Measurements from ENCODE around the gene RAMP2.
"Not testable (repeated sequence)": the region's sequence is repeated elsewhere in the genome, so short reads cannot be mapped to it uniquely, and the experiment has no call there.

Gene RAMP2

GRCh38 chr17:42751628-42752027 lies 9.4 kb upstream of the RAMP2 start:
- no peaks in the 10 kb centered on the region for H3K36me3 Mint-ChIP-seq (ENCODE audit: low read depth)
- H3K4me1 Mint-ChIP-seq (ENCODE audit: low read depth) = no peaks in the 10 kb centered on the region
- peaks cover 40% of the 10 kb centered on the region for H3K27me3 Mint-ChIP-seq
- H3K27ac Mint-ChIP-seq = no peak overlapping the region
- no peak for DNase-seq
- no peak overlapping the region for H3K4me3 Mint-ChIP-seq
- H3K9me3 Mint-ChIP-seq = no peaks in the 10 kb centered on the region

- no peak for DNase-seq
- Mint-ChIP-seq H3K4me1 (ENCODE audit: low read depth) (no peaks in the 10 kb centered on the region), H3K4me3 (no peak overlapping the region), H3K27me3 (peaks cover 49% of the 10 kb centered on the region), H3K36me3 (ENCODE audit: low read depth) (no peaks in the 10 kb centered on the region), H3K27ac (no peak overlapping the region), H3K9me3 (no peaks in the 10 kb centered on the region)
These were observed 6.2 kb upstream of the RAMP2 start for GRCh38 chr17:42754782-42755181.

GRCh38 chr17:42759982-42760651 lies 910 bp upstream of the RAMP2 start:
- Mint-ChIP-seq H3K27me3 (peaks cover 58% of the 10 kb centered on the region), H3K4me1 (ENCODE audit: low read depth) (peaks cover 11% of the 10 kb centered on the region), H3K4me3 (peak overlapping the region; percentile 26), H3K9me3 (no peaks in the 10 kb centered on the region), H3K27ac (no peak overlapping the region), H3K36me3 (ENCODE audit: low read depth) (no peaks in the 10 kb centered on the region)
- DNase-seq = no peak

- H3K4me1 Mint-ChIP-seq (ENCODE audit: low read depth) = peaks cover 11% of the 10 kb centered on the region
- H3K4me3 Mint-ChIP-seq = no peak overlapping the region
- no peak overlapping the region for H3K27ac Mint-ChIP-seq
- H3K27me3 Mint-ChIP-seq = peaks cover 61% of the 10 kb centered on the region
- no peak for DNase-seq
- H3K36me3 Mint-ChIP-seq (ENCODE audit: low read depth) = no peaks in the 10 kb centered on the region
- no peaks in the 10 kb centered on the region for H3K9me3 Mint-ChIP-seq
These were observed 611 bp downstream of the RAMP2 start for GRCh38 chr17:42761638-42762037.

GRCh38 chr17:42766124-42766523 lies 5.1 kb downstream of the RAMP2 start:
- Mint-ChIP-seq H3K4me1 (ENCODE audit: low read depth) (peaks cover 4% of the 10 kb centered on the region), H3K9me3 (no peaks in the 10 kb centered on the region), H3K27ac (no peak overlapping the region), H3K36me3 (ENCODE audit: low read depth) (no peaks in the 10 kb centered on the region), H3K4me3 (no peak overlapping the region), H3K27me3 (peaks cover 48% of the 10 kb centered on the region)
- DNase-seq = no peak

GRCh38 chr17:42767512-42767911 lies 6.5 kb downstream of the RAMP2 start:
- DNase-seq = no peak
- Mint-ChIP-seq H3K4me1 (ENCODE audit: low read depth) (peaks cover 6% of the 10 kb centered on the region), H3K9me3 (no peaks in the 10 kb centered on the region), H3K4me3 (no peak overlapping the region), H3K27ac (no peak overlapping the region), H3K27me3 (peaks cover 36% of the 10 kb centered on the region), H3K36me3 (ENCODE audit: low read depth) (no peaks in the 10 kb centered on the region)

- not testable (repeated sequence) for H3K4me1 Mint-ChIP-seq (ENCODE audit: low read depth); H3K9me3 Mint-ChIP-seq; H3K27ac Mint-ChIP-seq; DNase-seq; H3K36me3 Mint-ChIP-seq (ENCODE audit: low read depth); H3K4me3 Mint-ChIP-seq
- H3K27me3 Mint-ChIP-seq = peaks cover 31% of the 10 kb centered on the region
These were observed 7.0 kb downstream of the RAMP2 start for GRCh38 chr17:42768006-42768405.

GRCh38 chr17:42769964-42770363 lies 8.9 kb downstream of the RAMP2 start:
- not testable (repeated sequence) for H3K9me3 Mint-ChIP-seq
- peaks cover 24% of the 10 kb centered on the region for H3K4me1 Mint-ChIP-seq (ENCODE audit: low read depth)

GRCh38 chr17:42772945-42773289 lies 11.9 kb downstream of the RAMP2 start:
- Mint-ChIP-seq H3K36me3 (ENCODE audit: low read depth) (peaks cover 46% of the 10 kb centered on the region), H3K4me3 (peak overlapping the region; percentile 96), H3K27me3 (peaks cover 6% of the 10 kb centered on the region), H3K4me1 (ENCODE audit: low read depth) (peaks cover 29% of the 10 kb centered on the region), H3K9me3 (no peaks in the 10 kb centered on the region), H3K27ac (peak overlapping the region; percentile 96)
- DNase-seq = no peak

More at GRCh38 chr17:42769964-42770363, 8.9 kb downstream of the RAMP2 start:
- H3K27ac Mint-ChIP-seq, DNase-seq, H3K4me3 Mint-ChIP-seq: not testable (repeated sequence)
- peaks cover 20% of the 10 kb centered on the region for H3K27me3 Mint-ChIP-seq
- H3K36me3 Mint-ChIP-seq (ENCODE audit: low read depth) = peaks cover 18% of the 10 kb centered on the region

GRCh38 chr17:42773290-42774035 lies 12.4 kb downstream of the RAMP2 start, which contains the start of gene VPS25:
Gene VPS25 (plus strand): TSS chr17:42773449. CDS start chr17:42773476, 27 bp downstream.
- peak; percentile 84 for DNase-seq
- H3K36me3 Mint-ChIP-seq (ENCODE audit: low read depth) = peaks cover 51% of the 10 kb centered on the region
- H3K27ac Mint-ChIP-seq = peak within 1 kb of the TSS; percentile 96
- peaks cover 29% of the 10 kb centered on the region for H3K4me1 Mint-ChIP-seq (ENCODE audit: low read depth)
- peak within 1 kb of the TSS; percentile 96 for H3K4me3 Mint-ChIP-seq
- no peaks in the 10 kb centered on the region for H3K9me3 Mint-ChIP-seq
- H3K27me3 Mint-ChIP-seq = peaks cover under 1% of the 10 kb centered on the region

GRCh38 chr17:42774066-42774745 lies 13.2 kb downstream of the RAMP2 start:
- no peaks in the 10 kb centered on the region for H3K27me3 Mint-ChIP-seq
- H3K27ac Mint-ChIP-seq = peak overlapping the region; percentile 96
- H3K9me3 Mint-ChIP-seq = no peaks in the 10 kb centered on the region
- H3K36me3 Mint-ChIP-seq (ENCODE audit: low read depth) = peaks cover 59% of the 10 kb centered on the region
- peak overlapping the region; percentile 96 for H3K4me3 Mint-ChIP-seq
- no peak for DNase-seq
- H3K4me1 Mint-ChIP-seq (ENCODE audit: low read depth) = peaks cover 29% of the 10 kb centered on the region

- Mint-ChIP-seq H3K4me1 (ENCODE audit: low read depth) (peaks cover 31% of the 10 kb centered on the region), H3K27me3 (peaks cover 7% of the 10 kb centered on the region), H3K36me3 (ENCODE audit: low read depth) (peaks cover 66% of the 10 kb centered on the region), H3K4me3 (peak overlapping the region; percentile 96), H3K9me3 (no peaks in the 10 kb centered on the region), H3K27ac (no peak overlapping the region)
- no peak for DNase-seq
These were observed 14.6 kb downstream of the RAMP2 start for GRCh38 chr17:42775534-42776098.

- H3K27ac Mint-ChIP-seq = no peak overlapping the region
- no peak for DNase-seq
- H3K4me1 Mint-ChIP-seq (ENCODE audit: low read depth) = peaks cover 31% of the 10 kb centered on the region
- H3K36me3 Mint-ChIP-seq (ENCODE audit: low read depth) = peaks cover 61% of the 10 kb centered on the region
- no peak overlapping the region for H3K4me3 Mint-ChIP-seq
- peaks cover 33% of the 10 kb centered on the region for H3K27me3 Mint-ChIP-seq
- H3K9me3 Mint-ChIP-seq = no peaks in the 10 kb centered on the region
These were observed 17.5 kb downstream of the RAMP2 start for GRCh38 chr17:42778570-42778969.

GRCh38 chr17:42779304-42779935 lies 18.4 kb downstream of the RAMP2 start:
- Mint-ChIP-seq H3K36me3 (ENCODE audit: low read depth) (peaks cover 52% of the 10 kb centered on the region), H3K4me3 (no peak overlapping the region), H3K4me1 (ENCODE audit: low read depth) (peaks cover 30% of the 10 kb centered on the region), H3K27me3 (peaks cover 42% of the 10 kb centered on the region), H3K27ac (no peak overlapping the region), H3K9me3 (no peaks in the 10 kb centered on the region)
- no peak for DNase-seq

Data from activated T-cell treated with anti-CD3 and anti-CD28 coated beads, Interleukin-2, amount 50 U/mL, for 24 hours (primary cell).